K562 (cell line): ENCODE results near the gene PACSIN1. TPM values are rescaled to one million over a fixed set of nuclear protein-coding genes. Genes with fewer than 3 reads are reported as not detected.

Experiments used
- ATAC-seq: fragments of 200-7000 bp; cut with Tn5 transposase; 3 replicates; pipeline ENCODE4 v1.9.1; 2020; ENCODE audit warnings: moderate library complexity
- BruUV-seq: library from RNA; stranded (reverse); fragments of 400-500 nt; replicated peaks from 2 replicates; lab custom pipeline; 2021; lab: Mats Ljungman, UMichigan
- CTCF ChIA-PET: fragments of 300-600 bp; formaldehyde crosslinking; extraction: SDS; loops from one replicate; lab custom pipeline; 2021; ENCODE audit warnings: low intra/inter-chr PET ratio; lab: Yijun Ruan, JAX
- POLR2A ChIA-PET: fragments of 300-600, 350-650 bp; sonication (Branson Sonifier 250); formaldehyde crosslinking; extraction: SDS; loops from one replicate; lab custom pipeline; 2021; ENCODE audit warnings: antibody characterized with exemption, inconsistent platforms; lab: Yijun Ruan, JAX
- DNase-seq, 4 experiments: peaks; one replicate each; pipeline versions ENCODE4 v3.0.0 to v3.0.0-alpha.2; 2011 to 2018; ENCODE audit warnings: low spot score in 3 of 4, mixed read lengths in 3 of 4; ENCODE audit errors: extremely low read depth in 1 of 4
- FAIRE-seq: peaks from 2 replicates; lab custom pipeline; 2011; peaks lifted over from hg19 to GRCh38; lab: Jason Lieb, UNC
- H2AFZ ChIP-seq: 2 replicates; pipeline ENCODE4 v1.6.0; 2011; ENCODE audit warnings: low read depth, low read length, control low read depth, inconsistent platforms
- H3K27ac ChIP-seq: fragments of 200-600 bp; 3 replicates; pipeline ENCODE4 v1.8.0; 2011; ENCODE audit warnings: low read depth, mild to moderate bottlenecking, control low read depth, inconsistent platforms, low read length, moderate library complexity, mixed read lengths; ENCODE audit errors: extremely low read depth
- H3K27me3 ChIP-seq, 2 experiments: fragments of 300-600 bp in 1 of 2; 2 replicates in 1 of 2; 3 replicates in 1 of 2; pipeline versions ENCODE4 v1.6.0 to v1.8.0; 2011; ENCODE audit warnings: inconsistent platforms in 2 of 2, low read length in 2 of 2, mild to moderate bottlenecking in 1 of 2, mixed read lengths in 1 of 2, moderate library complexity in 1 of 2; ENCODE audit not compliant: control insufficient read depth in 2 of 2, insufficient read depth in 2 of 2
- H3K36me3 ChIP-seq: fragments of 300-600 bp; 3 replicates; pipeline ENCODE4 v1.8.0; 2011; ENCODE audit warnings: mild to moderate bottlenecking, low read length, inconsistent platforms; ENCODE audit not compliant: control insufficient read depth, insufficient read depth
- H3K4me1 ChIP-seq, 2 experiments: fragments of 200-600 bp in 1 of 2; replicated peaks in 1 of 2; 2 replicates in 1 of 2; 3 replicates in 1 of 2; pipeline versions ENCODE4 v1.5.1 to v1.8.0; 2011; ENCODE audit warnings: inconsistent platforms in 2 of 2, low read length in 2 of 2, mild to moderate bottlenecking in 1 of 2, mixed read lengths in 1 of 2, moderate library complexity in 1 of 2; ENCODE audit not compliant: control insufficient read depth in 2 of 2, insufficient read depth in 2 of 2
- H3K4me2 ChIP-seq: 2 replicates; pipeline ENCODE4 v1.6.1; 2011; ENCODE audit warnings: low read length, control low read depth, inconsistent platforms, mixed read lengths; ENCODE audit not compliant: insufficient read depth
- H3K4me3 ChIP-seq: fragments of 200-600 bp; sonication (generic), shearing (Covaris generic); 2 replicates; pipeline ENCODE4 v1.5.1; 2016; ENCODE audit warnings: control low read depth, inconsistent platforms
- H3K79me2 ChIP-seq: fragments of 200-600 bp; 3 replicates; pipeline ENCODE4 v1.8.0; 2011; ENCODE audit warnings: low read length, inconsistent platforms; ENCODE audit not compliant: control insufficient read depth, insufficient read depth
- H3K9ac ChIP-seq, 2 experiments: 2 replicates each; pipeline versions ENCODE4 v1.6.0 to v1.6.1; 2011; ENCODE audit warnings: low read depth in 2 of 2, low read length in 2 of 2, control low read depth in 1 of 2, inconsistent platforms in 1 of 2, mild to moderate bottlenecking in 1 of 2, mixed read lengths in 1 of 2; ENCODE audit not compliant: insufficient read depth in 1 of 2
- H3K9me1 ChIP-seq: one replicate; pipeline ENCODE4 v1.6.0; 2011; ENCODE audit warnings: inconsistent platforms, mild to moderate bottlenecking, low read length, moderate library complexity; ENCODE audit not compliant: control insufficient read depth, insufficient read depth
- H3K9me3 ChIP-seq: replicated peaks from 2 replicates; pipeline ENCODE4 v1.5.1; 2011; ENCODE audit warnings: low read depth, low read length, inconsistent platforms; ENCODE audit not compliant: control insufficient read depth, insufficient read depth
- H4K20me1 ChIP-seq: replicated peaks from 2 replicates; pipeline ENCODE4 v1.6.1; 2011; ENCODE audit warnings: low read length, inconsistent platforms, mixed read lengths; ENCODE audit not compliant: control insufficient read depth, insufficient read depth
- BHLHE40 ChIP-seq: IDR thresholded peaks from 2 replicates; pipeline ENCODE4 v1.6.1; 2011; ENCODE audit warnings: low read length, improper control_type of control experiment
- BRD9 ChIP-seq: fragments of 450-650 bp; IDR thresholded peaks from 2 replicates; pipeline ENCODE4 v1.6.1; 2018; ENCODE audit warnings: low read depth; ENCODE audit not compliant: partially characterized antibody
- CBX1 ChIP-seq: sonication (generic); IDR thresholded peaks from 2 replicates; pipeline ENCODE4 v1.6.1; 2016; ENCODE audit warnings: antibody characterized with exemption, low read depth, mild to moderate bottlenecking
- HLTF ChIP-seq: fragments of 450-650 bp; IDR thresholded peaks from 2 replicates; pipeline ENCODE4 v1.6.1; 2016
- MEIS2 ChIP-seq: fragments of 450-650 bp; IDR thresholded peaks from 2 replicates; pipeline ENCODE4 v1.6.1; 2014; ENCODE audit warnings: mild to moderate bottlenecking; ENCODE audit not compliant: partially characterized antibody
- MXD1 ChIP-seq: fragments of 250-450 bp; sonication (Bioruptor Pico); IDR thresholded peaks from 2 replicates; pipeline ENCODE4 v1.8.0; 2021; ENCODE audit warnings: borderline replicate concordance, mild to moderate bottlenecking, moderate library complexity; ENCODE audit not compliant: poor library complexity, severe bottlenecking
- PHF8 ChIP-seq: fragments of 200-600 bp; sonication (generic); IDR thresholded peaks from 2 replicates; pipeline ENCODE4 v1.6.1; 2012; ENCODE audit warnings: mixed run types, mild to moderate bottlenecking, inconsistent platforms, low read length, moderate library complexity, borderline replicate concordance
- POLR3G ChIP-seq: IDR thresholded peaks from 2 replicates; pipeline ENCODE4 v1.6.1; 2011; ENCODE audit not compliant: insufficient read length, insufficient replicate concordance; ENCODE audit errors: extremely low read depth
- SETDB1 ChIP-seq: IDR thresholded peaks from one replicate; pipeline ENCODE4 v1.6.1; 2012; ENCODE audit warnings: low read length, control low read depth, inconsistent platforms
- TARDBP ChIP-seq: fragments of 450-650 bp; IDR thresholded peaks from 2 replicates; pipeline ENCODE4 v1.6.1; 2016
- TFE3 ChIP-seq: fragments of 450-650 bp; formaldehyde crosslinking; IDR thresholded peaks from 2 replicates; pipeline ENCODE4 v1.4.0; 2020; ENCODE audit warnings: mild to moderate bottlenecking, mixed read lengths
- VEZF1 ChIP-seq: fragments of 200-800 bp; sonication (Bioruptor generic); IDR thresholded peaks from 2 replicates; pipeline ENCODE4 v1.6.1; 2017; ENCODE audit warnings: missing genetic modification characterization, missing compliant biosample characterization
- WGBS: fragments of 100-300 bp; shearing (Covaris generic); methylation state at CpG from one replicate; pipeline ENCODE4 v1.1.6; 2016; ENCODE audit warnings: low coverage, mixed read lengths; ENCODE audit not compliant: insufficient coverage; ENCODE audit errors: missing lambda C conversion rate; 5-methylcytosine and 5-hydroxymethylcytosine counted together
- in situ Hi-C: fragments of 300-500 bp; cut with MboI; formaldehyde crosslinking; loops from 4 replicates; pipeline ENCODE4 v1.15.0; 2018; ENCODE audit warnings: inconsistent platforms, mixed read lengths
- intact Hi-C: fragments of 100-400 bp; cut with micrococcal nuclease; formaldehyde crosslinking; loops from 2 replicates; pipeline ENCODE4 v1.14.2; 2022
- polyA plus RNA-seq, 8 experiments: library from polyadenylated mRNA; depleted of rRNA in 4 of 8; stranded (reverse) in 5 of 8; unstranded in 3 of 8; fragments of >200 nt; fragmentation: Nextera tagmentation in 2 of 8; fragmentation: Illumina TruSeq in 1 of 8; extraction: Ambion mirVana in 2 of 8; extraction: Trizol in 1 of 8; gene quantifications; 2 replicates each; pipeline versions ENCODE4 v1.2.1 to v1.2.3, GENCODE V29; 2011 to 2014; ENCODE audit warnings: inconsistent platforms in 1 of 8, missing spikeins in 1 of 8
- total RNA-seq, 7 experiments: library from RNA; depleted of rRNA in 6 of 7; stranded (reverse); fragments of >200 nt in 6 of 7; fragmentation: Illumina TruSeq in 2 of 7; extraction: Trizol in 2 of 7; gene quantifications; 2 replicates each; pipeline versions ENCODE4 v1.2.1 to v1.2.3, GENCODE V29; 2011 to 2021; ENCODE audit warnings: low replicate concordance in 1 of 7

The PACSIN1 gene
- total and polyA plus RNA-seq, 9 of the 15 experiments (the other 6 are each of a cell fraction or from before 2014, with no cell fraction given) = 0.01 to 1.7 (median 0.45) TPM

- Histone ChIP-seq H3K36me3 (no peaks in the 10 kb centered on the region), H2AFZ (peak overlapping the region; percentile 62), H3K27ac (no peak overlapping the region), H3K9me3 (no peaks in the 10 kb centered on the region), H3K9ac (no peak overlapping the region), H4K20me1 (no peaks in the 10 kb centered on the region), H3K4me1 (peaks cover 4 to 5% of the 10 kb centered on the region in 2 experiments; a peak in 3 of 5 replicates), H3K27me3 (no peaks in the 10 kb centered on the region), H3K4me2 (no peak overlapping the region), H3K4me3 (no peak overlapping the region), H3K9me1 (no peaks in the 10 kb centered on the region), H3K79me2 (no peaks in the 10 kb centered on the region)
- ChIA-PET CTCF (no interaction called here), POLR2A (interaction anchor here (0.7 to 1.2 kb wide), 2 partner anchors 19 to 23 kb away, joined by 3 to 4 read pairs; no protein-coding TSS in a partner anchor)
- no peak for TF ChIP-seq TARDBP
- no peak for TF ChIP-seq SETDB1
- TF ChIP-seq HLTF = no peak
- TF ChIP-seq BHLHE40 = 0 out of 2 replicates have a peak, but pooled peaks have one; percentile 42
- TF ChIP-seq POLR3G = no peak
- TF ChIP-seq MXD1 (CRISPR knock-in tag) = no peak
- TF ChIP-seq BRD9 = no peak
- TF ChIP-seq CBX1 = no peak
- peak; percentile 34 for TF ChIP-seq MEIS2
- TF ChIP-seq PHF8 = no peak
- TF ChIP-seq TFE3 (CRISPR knock-in tag) = no peak
- TF ChIP-seq VEZF1 (CRISPR knock-in tag) = no peak
- peak in 2 of 4 experiments; percentile 5 to 15 for DNase-seq
- ATAC-seq = no peak
- intact Hi-C loops = no loop called here
- WGBS = 11% methylated on average over 4 of the region's 4 CpGs
- BruUV-seq = no TSS peak
- in situ Hi-C loops = no loop called here
- FAIRE-seq = no peak
Measured at GRCh38 chr6:34445313-34445860, 20.5 kb upstream of the PACSIN1 start.
